Measurements from ENCODE around the gene CUBN.

DNA sequence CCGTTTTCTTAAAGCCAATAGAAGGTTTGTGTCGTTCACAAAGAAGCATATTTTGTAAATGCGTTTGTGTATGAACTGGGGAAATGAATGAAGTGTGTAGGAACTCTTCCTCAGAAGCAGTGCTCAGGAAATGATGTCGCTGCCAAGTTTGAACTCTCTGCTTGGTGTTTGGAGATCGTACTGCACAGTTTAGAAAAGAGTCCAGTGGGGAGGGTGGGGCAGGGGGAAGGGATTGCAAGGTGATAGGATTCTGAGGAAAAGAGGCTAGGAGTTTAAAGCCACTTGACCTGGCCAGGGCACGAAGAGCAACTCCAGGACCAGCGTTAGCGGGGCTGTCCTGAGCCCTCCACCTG, 122.2 kb downstream of the CUBN start:
- no peak for TF ChIP-seq EZH2 (IDR thresholded peaks at IDR 0.05; ENCODE audit: low read depth)
- TF ChIP-seq, protein P1, sequence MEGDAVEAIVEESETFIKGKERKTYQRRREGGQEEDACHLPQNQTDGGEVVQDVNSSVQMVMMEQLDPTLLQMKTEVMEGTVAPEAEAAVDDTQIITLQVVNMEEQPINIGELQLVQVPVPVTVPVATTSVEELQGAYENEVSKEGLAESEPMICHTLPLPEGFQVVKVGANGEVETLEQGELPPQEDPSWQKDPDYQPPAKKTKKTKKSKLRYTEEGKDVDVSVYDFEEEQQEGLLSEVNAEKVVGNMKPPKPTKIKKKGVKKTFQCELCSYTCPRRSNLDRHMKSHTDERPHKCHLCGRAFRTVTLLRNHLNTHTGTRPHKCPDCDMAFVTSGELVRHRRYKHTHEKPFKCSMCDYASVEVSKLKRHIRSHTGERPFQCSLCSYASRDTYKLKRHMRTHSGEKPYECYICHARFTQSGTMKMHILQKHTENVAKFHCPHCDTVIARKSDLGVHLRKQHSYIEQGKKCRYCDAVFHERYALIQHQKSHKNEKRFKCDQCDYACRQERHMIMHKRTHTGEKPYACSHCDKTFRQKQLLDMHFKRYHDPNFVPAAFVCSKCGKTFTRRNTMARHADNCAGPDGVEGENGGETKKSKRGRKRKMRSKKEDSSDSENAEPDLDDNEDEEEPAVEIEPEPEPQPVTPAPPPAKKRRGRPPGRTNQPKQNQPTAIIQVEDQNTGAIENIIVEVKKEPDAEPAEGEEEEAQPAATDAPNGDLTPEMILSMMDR (conservative IDR thresholded peaks at IDR 0.05), result no peak
